ENCODE data around the gene RBM23.

DNA sequence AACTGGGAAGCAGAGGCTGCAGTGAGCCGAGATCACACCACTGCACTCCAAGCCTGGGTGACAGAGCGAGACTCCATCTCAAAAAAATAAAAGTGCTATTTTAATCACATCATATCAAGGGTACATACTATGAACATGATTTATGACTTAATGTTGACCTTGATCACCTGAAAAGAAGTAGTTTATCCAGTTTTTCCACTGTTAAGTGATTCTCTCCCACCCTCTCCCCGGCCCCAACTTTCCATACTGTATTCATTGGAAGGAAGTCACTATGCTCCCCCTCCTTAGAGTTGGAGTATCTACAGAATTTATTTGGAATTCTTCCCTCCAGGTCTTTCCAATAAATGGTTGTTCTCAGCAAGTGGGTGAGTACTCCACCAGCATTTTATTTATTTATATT, 13.2 kb upstream of the RBM23 start:
- TF ChIP-seq, protein P1, sequence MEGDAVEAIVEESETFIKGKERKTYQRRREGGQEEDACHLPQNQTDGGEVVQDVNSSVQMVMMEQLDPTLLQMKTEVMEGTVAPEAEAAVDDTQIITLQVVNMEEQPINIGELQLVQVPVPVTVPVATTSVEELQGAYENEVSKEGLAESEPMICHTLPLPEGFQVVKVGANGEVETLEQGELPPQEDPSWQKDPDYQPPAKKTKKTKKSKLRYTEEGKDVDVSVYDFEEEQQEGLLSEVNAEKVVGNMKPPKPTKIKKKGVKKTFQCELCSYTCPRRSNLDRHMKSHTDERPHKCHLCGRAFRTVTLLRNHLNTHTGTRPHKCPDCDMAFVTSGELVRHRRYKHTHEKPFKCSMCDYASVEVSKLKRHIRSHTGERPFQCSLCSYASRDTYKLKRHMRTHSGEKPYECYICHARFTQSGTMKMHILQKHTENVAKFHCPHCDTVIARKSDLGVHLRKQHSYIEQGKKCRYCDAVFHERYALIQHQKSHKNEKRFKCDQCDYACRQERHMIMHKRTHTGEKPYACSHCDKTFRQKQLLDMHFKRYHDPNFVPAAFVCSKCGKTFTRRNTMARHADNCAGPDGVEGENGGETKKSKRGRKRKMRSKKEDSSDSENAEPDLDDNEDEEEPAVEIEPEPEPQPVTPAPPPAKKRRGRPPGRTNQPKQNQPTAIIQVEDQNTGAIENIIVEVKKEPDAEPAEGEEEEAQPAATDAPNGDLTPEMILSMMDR (IDR thresholded peaks at IDR 0.05), result no peak
- TF ChIP-seq, protein P2, sequence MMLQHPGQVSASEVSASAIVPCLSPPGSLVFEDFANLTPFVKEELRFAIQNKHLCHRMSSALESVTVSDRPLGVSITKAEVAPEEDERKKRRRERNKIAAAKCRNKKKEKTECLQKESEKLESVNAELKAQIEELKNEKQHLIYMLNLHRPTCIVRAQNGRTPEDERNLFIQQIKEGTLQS (CRISPR knock-in tag; conservative IDR thresholded peaks at IDR 0.05), result no peak
- TF ChIP-seq, protein P3, sequence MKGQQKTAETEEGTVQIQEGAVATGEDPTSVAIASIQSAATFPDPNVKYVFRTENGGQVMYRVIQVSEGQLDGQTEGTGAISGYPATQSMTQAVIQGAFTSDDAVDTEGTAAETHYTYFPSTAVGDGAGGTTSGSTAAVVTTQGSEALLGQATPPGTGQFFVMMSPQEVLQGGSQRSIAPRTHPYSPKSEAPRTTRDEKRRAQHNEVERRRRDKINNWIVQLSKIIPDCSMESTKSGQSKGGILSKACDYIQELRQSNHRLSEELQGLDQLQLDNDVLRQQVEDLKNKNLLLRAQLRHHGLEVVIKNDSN (CRISPR knock-in tag; IDR thresholded peaks at IDR 0.05), result no peak
- TF ChIP-seq, protein P4, sequence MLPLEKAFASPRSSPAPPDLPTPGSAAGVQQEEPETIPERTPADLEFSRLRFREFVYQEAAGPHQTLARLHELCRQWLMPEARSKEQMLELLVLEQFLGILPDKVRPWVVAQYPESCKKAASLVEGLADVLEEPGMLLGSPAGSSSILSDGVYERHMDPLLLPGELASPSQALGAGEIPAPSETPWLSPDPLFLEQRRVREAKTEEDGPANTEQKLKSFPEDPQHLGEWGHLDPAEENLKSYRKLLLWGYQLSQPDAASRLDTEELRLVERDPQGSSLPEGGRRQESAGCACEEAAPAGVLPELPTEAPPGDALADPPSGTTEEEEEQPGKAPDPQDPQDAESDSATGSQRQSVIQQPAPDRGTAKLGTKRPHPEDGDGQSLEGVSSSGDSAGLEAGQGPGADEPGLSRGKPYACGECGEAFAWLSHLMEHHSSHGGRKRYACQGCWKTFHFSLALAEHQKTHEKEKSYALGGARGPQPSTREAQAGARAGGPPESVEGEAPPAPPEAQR (CRISPR knock-in tag; IDR thresholded peaks at IDR 0.05), result no peak
- TF ChIP-seq CREB1 (CRISPR knock-in tag; IDR thresholded peaks at IDR 0.05), result no peak
- TF ChIP-seq TEAD4 (CRISPR knock-in tag; IDR thresholded peaks at IDR 0.05), result no peak
- no peak for TF ChIP-seq ZBTB21 (CRISPR knock-in tag; IDR thresholded peaks at IDR 0.05; ENCODE audit: borderline replicate concordance)
- TF ChIP-seq, protein P5, sequence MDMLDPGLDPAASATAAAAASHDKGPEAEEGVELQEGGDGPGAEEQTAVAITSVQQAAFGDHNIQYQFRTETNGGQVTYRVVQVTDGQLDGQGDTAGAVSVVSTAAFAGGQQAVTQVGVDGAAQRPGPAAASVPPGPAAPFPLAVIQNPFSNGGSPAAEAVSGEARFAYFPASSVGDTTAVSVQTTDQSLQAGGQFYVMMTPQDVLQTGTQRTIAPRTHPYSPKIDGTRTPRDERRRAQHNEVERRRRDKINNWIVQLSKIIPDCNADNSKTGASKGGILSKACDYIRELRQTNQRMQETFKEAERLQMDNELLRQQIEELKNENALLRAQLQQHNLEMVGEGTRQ (CRISPR knock-in tag; IDR thresholded peaks at IDR 0.05), result no peak
- TF ChIP-seq TP53 (CRISPR knock-in tag; IDR thresholded peaks at IDR 0.05), result no peak
- TF ChIP-seq RORB (CRISPR knock-in tag; IDR thresholded peaks at IDR 0.05), result no peak
- no peak for TF ChIP-seq JUN (CRISPR knock-in tag; IDR thresholded peaks at IDR 0.05)
- no peak for TF ChIP-seq ZNF416 (CRISPR knock-in tag; IDR thresholded peaks at IDR 0.05)
- no peak for TF ChIP-seq CBFB (CRISPR knock-in tag; IDR thresholded peaks at IDR 0.05; ENCODE audit: low read depth)
- TF ChIP-seq, protein P6, sequence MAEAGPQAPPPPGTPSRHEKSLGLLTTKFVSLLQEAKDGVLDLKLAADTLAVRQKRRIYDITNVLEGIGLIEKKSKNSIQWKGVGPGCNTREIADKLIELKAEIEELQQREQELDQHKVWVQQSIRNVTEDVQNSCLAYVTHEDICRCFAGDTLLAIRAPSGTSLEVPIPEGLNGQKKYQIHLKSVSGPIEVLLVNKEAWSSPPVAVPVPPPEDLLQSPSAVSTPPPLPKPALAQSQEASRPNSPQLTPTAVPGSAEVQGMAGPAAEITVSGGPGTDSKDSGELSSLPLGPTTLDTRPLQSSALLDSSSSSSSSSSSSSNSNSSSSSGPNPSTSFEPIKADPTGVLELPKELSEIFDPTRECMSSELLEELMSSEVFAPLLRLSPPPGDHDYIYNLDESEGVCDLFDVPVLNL (CRISPR knock-in tag; IDR thresholded peaks at IDR 0.05; ENCODE audit: borderline replicate concordance, low read depth), result no peak

All from WTC11 (cell line).